Neural cell (in vitro differentiated cells): ENCODE data around the gene WWTR1. TPM values are rescaled to one million over a fixed set of nuclear protein-coding genes. Genes with fewer than 3 reads are reported as not detected.

ENCODE experiments used
- H2AFZ ChIP-seq: fragments of 200-600, 300-800 bp; sonication (generic), shearing (Covaris generic); 2 replicates; pipeline ENCODE4 v1.6.0; 2014; ENCODE audit warnings: low read depth, mild to moderate bottlenecking, antibody characterized with exemption, low read length, moderate library complexity
- H3F3A ChIP-seq: fragments of 200-600 bp; shearing (Covaris generic); 2 replicates; pipeline ENCODE4 v1.6.1; 2016; ENCODE audit warnings: mild to moderate bottlenecking, moderate library complexity, mixed read lengths, antibody characterized with exemption, low read length; ENCODE audit not compliant: insufficient read depth, poor library complexity, severe bottlenecking
- H3K27ac ChIP-seq: fragments of 200-600, 300-800 bp; sonication (generic), shearing (Covaris generic); 2 replicates; pipeline ENCODE4 v1.5.1; 2014; ENCODE audit warnings: mild to moderate bottlenecking, low read length, moderate library complexity
- H3K27me3 ChIP-seq: fragments of 300-800, 200-600 bp; sonication (generic), shearing (Covaris generic); 2 replicates; pipeline ENCODE4 v1.6.0; 2014; ENCODE audit warnings: mild to moderate bottlenecking, low read depth, low read length, moderate library complexity; ENCODE audit not compliant: insufficient read depth
- H3K36me3 ChIP-seq: fragments of 300-800, 200-600 bp; sonication (generic), shearing (Covaris generic); 2 replicates; pipeline ENCODE4 v1.5.1; 2014; ENCODE audit warnings: mild to moderate bottlenecking, antibody characterized with exemption, low read length, moderate library complexity; ENCODE audit not compliant: insufficient read depth
- H3K4me2 ChIP-seq: fragments of 300-800, 200-600 bp; sonication (generic), shearing (Covaris generic); 2 replicates; pipeline ENCODE4 v1.6.0; 2014; ENCODE audit warnings: mild to moderate bottlenecking, low read length
- H3K4me3 ChIP-seq: fragments of 300-800, 200-600 bp; sonication (generic), shearing (Covaris generic); 2 replicates; pipeline ENCODE4 v1.5.1; 2014; ENCODE audit warnings: mild to moderate bottlenecking, low read length, moderate library complexity
- H3K79me2 ChIP-seq: fragments of 200-600 bp; shearing (Covaris generic); replicated peaks from 2 replicates; pipeline ENCODE4 v1.6.0; 2014; ENCODE audit warnings: mild to moderate bottlenecking, low read length, moderate library complexity; ENCODE audit not compliant: insufficient read depth
- H3K9ac ChIP-seq: fragments of 300-800, 200-600 bp; sonication (generic), shearing (Covaris generic); 2 replicates; pipeline ENCODE4 v1.6.1; 2016; ENCODE audit warnings: mild to moderate bottlenecking, low read length, mixed read lengths
- H3K9me2 ChIP-seq: fragments of 200-600 bp; shearing (Covaris generic); 2 replicates; pipeline ENCODE4 v1.6.1; 2016; ENCODE audit warnings: mild to moderate bottlenecking, low read length, mixed read lengths; ENCODE audit not compliant: insufficient read depth
- H3K9me3 ChIP-seq: fragments of 200-600, 300-800 bp; sonication (generic), shearing (Covaris generic); 2 replicates; pipeline ENCODE4 v1.6.1; 2016; ENCODE audit warnings: mild to moderate bottlenecking, mixed run types, low read length, moderate library complexity, mixed read lengths
- H4K20me1 ChIP-seq: fragments of 200-600 bp; shearing (Covaris generic); 2 replicates; pipeline ENCODE4 v1.6.1; 2016; ENCODE audit warnings: mild to moderate bottlenecking, mixed run types; ENCODE audit not compliant: insufficient read depth
- EP300 ChIP-seq: fragments of 450-650 bp; conservative IDR thresholded peaks from 2 replicates; pipeline ENCODE4 v1.6.1; 2014; ENCODE audit warnings: antibody characterized with exemption, mild to moderate bottlenecking, moderate library complexity; ENCODE audit not compliant: poor library complexity, severe bottlenecking
- EZH2 ChIP-seq: fragments of 200-600, 300-800 bp; shearing (Covaris generic), sonication (generic); IDR thresholded peaks from 2 replicates; pipeline ENCODE4 v1.6.1; 2014; ENCODE audit warnings: antibody characterized with exemption, low read length, borderline replicate concordance, mild to moderate bottlenecking; ENCODE audit not compliant: insufficient read depth, poor library complexity, severe bottlenecking
- MXI1 ChIP-seq: fragments of 450-650 bp; conservative IDR thresholded peaks from 2 replicates; pipeline ENCODE4 v1.6.1; 2014; ENCODE audit warnings: antibody characterized with exemption, mild to moderate bottlenecking; ENCODE audit not compliant: poor library complexity, severe bottlenecking
- POLR2AphosphoS5 ChIP-seq: IDR thresholded peaks from 2 replicates; pipeline ENCODE4 v1.6.1; 2012
- RAD21 ChIP-seq: fragments of 450-650 bp; conservative IDR thresholded peaks from 2 replicates; pipeline ENCODE4 v1.6.1; 2014; ENCODE audit warnings: antibody characterized with exemption, mild to moderate bottlenecking, moderate library complexity
- SMC3 ChIP-seq: fragments of 450-650 bp; conservative IDR thresholded peaks from 2 replicates; pipeline ENCODE4 v1.6.1; 2014; ENCODE audit warnings: antibody characterized with exemption, mild to moderate bottlenecking, moderate library complexity; ENCODE audit not compliant: poor library complexity
- TAF1 ChIP-seq: IDR thresholded peaks from 2 replicates; pipeline ENCODE4 v1.6.1; 2012; ENCODE audit warnings: low read depth
- polyA plus RNA-seq: library from polyadenylated mRNA; depleted of rRNA; stranded (reverse); fragments of >200 nt; gene quantifications from 2 replicates; pipeline ENCODE4 v1.2.3, GENCODE V29; 2014
- TF ChIP-seq, protein P1 (sequence below): fragments of 450-650 bp; IDR thresholded peaks from 2 replicates; pipeline ENCODE4 v1.5.1; 2014; ENCODE audit warnings: antibody characterized with exemption, mild to moderate bottlenecking, moderate library complexity; ENCODE audit not compliant: poor library complexity, severe bottlenecking
- TF ChIP-seq, protein P2 (sequence below): IDR thresholded peaks from 2 replicates; pipeline ENCODE4 v1.6.1; 2012; ENCODE audit warnings: borderline replicate concordance

Gene WWTR1
- polyA plus RNA-seq, 1 donor from 2014 or later = 0.97 TPM

DNA sequence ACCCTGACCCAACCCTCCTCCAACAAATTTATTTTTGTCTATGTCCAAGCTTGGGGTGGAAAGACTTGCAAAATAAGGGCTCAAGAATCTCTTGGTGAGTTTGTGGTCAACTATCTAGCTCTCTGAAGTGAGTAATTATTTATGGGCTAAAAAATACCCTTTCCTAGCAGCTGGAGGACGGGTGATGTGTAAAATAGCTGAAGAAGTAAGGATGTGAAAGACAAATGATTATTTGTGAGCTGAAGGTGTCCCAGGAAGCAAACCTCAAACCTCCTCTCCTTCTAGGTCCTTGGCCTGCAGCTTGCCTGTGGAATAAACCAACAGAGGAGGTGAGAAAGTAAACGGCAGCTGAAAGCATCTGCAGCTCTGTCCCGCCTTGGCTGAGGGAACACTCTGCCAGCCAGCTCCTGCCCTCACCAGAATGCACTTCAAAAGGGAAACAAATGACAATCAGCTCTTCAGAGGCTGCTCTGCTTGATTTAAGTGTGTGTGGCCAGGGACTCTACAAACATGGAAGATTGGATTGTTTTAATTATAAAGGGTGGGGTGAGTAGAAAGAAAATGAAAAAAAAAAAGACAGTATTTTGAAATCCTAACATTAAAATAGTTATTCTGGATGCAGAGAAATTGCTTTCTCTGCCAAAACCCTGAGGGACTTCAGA is 123.0 kb downstream of the WWTR1 start:
- no peaks in the 10 kb centered on the region for H3K79me2 ChIP-seq
- H3K36me3 ChIP-seq = no peaks in the 10 kb centered on the region
- H3K4me3 ChIP-seq = no peak overlapping the region
- no peak overlapping the region for H3K4me2 ChIP-seq
- H3F3A ChIP-seq = no peaks in the 10 kb centered on the region
- no peak overlapping the region for H2AFZ ChIP-seq
- H4K20me1 ChIP-seq = no peaks in the 10 kb centered on the region
- no peak overlapping the region for H3K9ac ChIP-seq
- no peaks in the 10 kb centered on the region for H3K9me2 ChIP-seq
- no peaks in the 10 kb centered on the region for H3K9me3 ChIP-seq
- no peak for TF ChIP-seq SMC3
- TF ChIP-seq, protein P1, sequence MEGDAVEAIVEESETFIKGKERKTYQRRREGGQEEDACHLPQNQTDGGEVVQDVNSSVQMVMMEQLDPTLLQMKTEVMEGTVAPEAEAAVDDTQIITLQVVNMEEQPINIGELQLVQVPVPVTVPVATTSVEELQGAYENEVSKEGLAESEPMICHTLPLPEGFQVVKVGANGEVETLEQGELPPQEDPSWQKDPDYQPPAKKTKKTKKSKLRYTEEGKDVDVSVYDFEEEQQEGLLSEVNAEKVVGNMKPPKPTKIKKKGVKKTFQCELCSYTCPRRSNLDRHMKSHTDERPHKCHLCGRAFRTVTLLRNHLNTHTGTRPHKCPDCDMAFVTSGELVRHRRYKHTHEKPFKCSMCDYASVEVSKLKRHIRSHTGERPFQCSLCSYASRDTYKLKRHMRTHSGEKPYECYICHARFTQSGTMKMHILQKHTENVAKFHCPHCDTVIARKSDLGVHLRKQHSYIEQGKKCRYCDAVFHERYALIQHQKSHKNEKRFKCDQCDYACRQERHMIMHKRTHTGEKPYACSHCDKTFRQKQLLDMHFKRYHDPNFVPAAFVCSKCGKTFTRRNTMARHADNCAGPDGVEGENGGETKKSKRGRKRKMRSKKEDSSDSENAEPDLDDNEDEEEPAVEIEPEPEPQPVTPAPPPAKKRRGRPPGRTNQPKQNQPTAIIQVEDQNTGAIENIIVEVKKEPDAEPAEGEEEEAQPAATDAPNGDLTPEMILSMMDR = no peak
- no peak for TF ChIP-seq POLR2AphosphoS5
- no peak for TF ChIP-seq RAD21
- TF ChIP-seq EP300 = no peak
- TF ChIP-seq MXI1 = no peak
- TF ChIP-seq EZH2 = no peak
- TF ChIP-seq TAF1 = no peak
- TF ChIP-seq, protein P2, sequence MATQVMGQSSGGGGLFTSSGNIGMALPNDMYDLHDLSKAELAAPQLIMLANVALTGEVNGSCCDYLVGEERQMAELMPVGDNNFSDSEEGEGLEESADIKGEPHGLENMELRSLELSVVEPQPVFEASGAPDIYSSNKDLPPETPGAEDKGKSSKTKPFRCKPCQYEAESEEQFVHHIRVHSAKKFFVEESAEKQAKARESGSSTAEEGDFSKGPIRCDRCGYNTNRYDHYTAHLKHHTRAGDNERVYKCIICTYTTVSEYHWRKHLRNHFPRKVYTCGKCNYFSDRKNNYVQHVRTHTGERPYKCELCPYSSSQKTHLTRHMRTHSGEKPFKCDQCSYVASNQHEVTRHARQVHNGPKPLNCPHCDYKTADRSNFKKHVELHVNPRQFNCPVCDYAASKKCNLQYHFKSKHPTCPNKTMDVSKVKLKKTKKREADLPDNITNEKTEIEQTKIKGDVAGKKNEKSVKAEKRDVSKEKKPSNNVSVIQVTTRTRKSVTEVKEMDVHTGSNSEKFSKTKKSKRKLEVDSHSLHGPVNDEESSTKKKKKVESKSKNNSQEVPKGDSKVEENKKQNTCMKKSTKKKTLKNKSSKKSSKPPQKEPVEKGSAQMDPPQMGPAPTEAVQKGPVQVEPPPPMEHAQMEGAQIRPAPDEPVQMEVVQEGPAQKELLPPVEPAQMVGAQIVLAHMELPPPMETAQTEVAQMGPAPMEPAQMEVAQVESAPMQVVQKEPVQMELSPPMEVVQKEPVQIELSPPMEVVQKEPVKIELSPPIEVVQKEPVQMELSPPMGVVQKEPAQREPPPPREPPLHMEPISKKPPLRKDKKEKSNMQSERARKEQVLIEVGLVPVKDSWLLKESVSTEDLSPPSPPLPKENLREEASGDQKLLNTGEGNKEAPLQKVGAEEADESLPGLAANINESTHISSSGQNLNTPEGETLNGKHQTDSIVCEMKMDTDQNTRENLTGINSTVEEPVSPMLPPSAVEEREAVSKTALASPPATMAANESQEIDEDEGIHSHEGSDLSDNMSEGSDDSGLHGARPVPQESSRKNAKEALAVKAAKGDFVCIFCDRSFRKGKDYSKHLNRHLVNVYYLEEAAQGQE = no peak
- H3K27ac ChIP-seq = no peak overlapping the region
- no peaks in the 10 kb centered on the region for H3K27me3 ChIP-seq

DNA sequence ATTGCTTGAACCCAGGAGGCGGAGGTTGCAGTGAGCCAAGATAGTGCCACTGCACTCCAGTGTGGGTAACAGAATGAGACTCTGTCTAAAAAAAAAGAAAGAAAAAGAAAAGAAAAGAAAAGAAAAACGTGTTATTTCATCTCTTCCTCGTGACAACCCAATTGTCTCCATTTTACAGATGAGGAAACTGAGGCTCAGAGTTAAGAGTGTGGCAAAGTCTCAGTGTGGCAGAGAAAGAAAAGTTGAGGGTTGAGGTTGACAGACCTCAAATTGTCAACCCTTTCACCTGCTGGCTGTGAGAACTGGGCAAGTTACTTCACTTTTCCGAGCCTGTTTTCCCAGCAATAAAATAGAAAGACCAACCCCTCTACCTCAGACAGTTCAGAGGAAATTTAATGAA is 123.7 kb downstream of the WWTR1 start:
- H2AFZ ChIP-seq = no peak overlapping the region
- TF ChIP-seq, protein P2 = no peak
- no peak overlapping the region for H3K27ac ChIP-seq

More for the DNA sequence above, 123.7 kb downstream of the WWTR1 start:
- H4K20me1 ChIP-seq = no peaks in the 10 kb centered on the region
- no peaks in the 10 kb centered on the region for H3K9me2 ChIP-seq
- no peaks in the 10 kb centered on the region for H3K27me3 ChIP-seq
- no peaks in the 10 kb centered on the region for H3K36me3 ChIP-seq
- H3K4me3 ChIP-seq = no peak overlapping the region
- H3F3A ChIP-seq = no peaks in the 10 kb centered on the region
- no peaks in the 10 kb centered on the region for H3K9me3 ChIP-seq
- H3K4me2 ChIP-seq = no peak overlapping the region
- no peak overlapping the region for H3K9ac ChIP-seq
- H3K79me2 ChIP-seq = no peaks in the 10 kb centered on the region
